H1 (cell line): Measurements from ENCODE around the gene TFCP2. TPM values are rescaled to one million over a fixed set of nuclear protein-coding genes. Genes with fewer than 3 reads are reported as not detected.

Source experiments
- CTCF ChIA-PET: fragments of 300-600 bp; sonication (Branson Sonifier 250); formaldehyde crosslinking; loops from one replicate; lab custom pipeline; 2021; ENCODE audit not compliant: partially characterized antibody; lab: Charles Lee
- POLR2A ChIA-PET: fragments of 300-600 bp; sonication (Branson Sonifier 250); formaldehyde crosslinking; loops from one replicate; lab custom pipeline; 2021; ENCODE audit warnings: inconsistent platforms; ENCODE audit not compliant: partially characterized antibody; lab: Charles Lee
- DNase-seq, 2 experiments: peaks; one replicate each; pipeline versions ENCODE4 v3.0.0 to v3.0.0-alpha.2; 2010 to 2022; ENCODE audit warnings: low spot score in 2 of 2, low read depth in 1 of 2, mixed read lengths in 1 of 2
- FAIRE-seq: peaks from 2 replicates; lab custom pipeline; 2011; peaks lifted over from hg19 to GRCh38; lab: Jason Lieb, UNC
- H2AFZ ChIP-seq: 2 replicates; pipeline ENCODE4 v1.8.1; 2012; ENCODE audit warnings: low read length, inconsistent platforms
- H2AK5ac ChIP-seq: 2 replicates; pipeline ENCODE4 v1.6.1; 2013; ENCODE audit warnings: low read depth, low read length
- H2BK120ac ChIP-seq: replicated peaks from 2 replicates; pipeline ENCODE3; 2013; ENCODE audit warnings: low read depth, low read length, inconsistent platforms
- H2BK12ac ChIP-seq: 2 replicates; pipeline ENCODE4 v1.6.1; 2013; ENCODE audit warnings: low read depth, low read length
- H2BK15ac ChIP-seq: 2 replicates; pipeline ENCODE4 v1.6.1; 2013; ENCODE audit warnings: low read length
- H2BK20ac ChIP-seq: 2 replicates; pipeline ENCODE4 v1.6.1; 2013; ENCODE audit warnings: low read length
- H2BK5ac ChIP-seq: 2 replicates; pipeline ENCODE4 v1.6.1; 2013; ENCODE audit warnings: low read depth, low read length
- H3K14ac ChIP-seq: 2 replicates; pipeline ENCODE4 v1.6.1; 2013; ENCODE audit warnings: inconsistent platforms; ENCODE audit not compliant: insufficient read length
- H3K18ac ChIP-seq: 2 replicates; pipeline ENCODE4 v1.6.1; 2013; ENCODE audit warnings: low read length; ENCODE audit errors: extremely low read depth
- H3K23ac ChIP-seq: 2 replicates; pipeline ENCODE4 v1.6.1; 2013; ENCODE audit warnings: inconsistent platforms; ENCODE audit not compliant: insufficient read length
- H3K23me2 ChIP-seq: 2 replicates; pipeline ENCODE4 v1.6.1; 2013; ENCODE audit warnings: low read depth, low read length
- H3K27ac ChIP-seq: 2 replicates; pipeline ENCODE4 v1.6.1; 2011; ENCODE audit warnings: low read depth, low read length, inconsistent platforms
- H3K27me3 ChIP-seq, 4 experiments: replicated peaks in 1 of 4; 1 replicate in 1 of 4; 2 replicates in 3 of 4; pipeline versions ENCODE4 v1.6.1 to v1.8.1; 2011 to 2013; ENCODE audit warnings: low read length in 3 of 4, mild to moderate bottlenecking in 3 of 4, inconsistent platforms in 2 of 4, mixed read lengths in 2 of 4, moderate library complexity in 1 of 4; ENCODE audit not compliant: control insufficient read depth in 3 of 4, insufficient read depth in 3 of 4; ENCODE audit errors: extremely low read depth in 1 of 4
- H3K36me3 ChIP-seq, 4 experiments: 2 replicates each; pipeline versions ENCODE4 v1.6.1 to v1.8.1; 2011 to 2013; ENCODE audit warnings: mild to moderate bottlenecking in 4 of 4, low read length in 3 of 4, moderate library complexity in 2 of 4, control low read depth in 1 of 4, inconsistent platforms in 1 of 4; ENCODE audit not compliant: insufficient read depth in 4 of 4, control insufficient read depth in 2 of 4
- H3K4ac ChIP-seq: replicated peaks from 2 replicates; pipeline ENCODE3; 2013; ENCODE audit warnings: low read length, low read depth, mixed read lengths, inconsistent platforms; ENCODE audit not compliant: insufficient read length
- H3K4me1 ChIP-seq, 4 experiments: replicated peaks in 1 of 4; 1 replicate in 1 of 4; 2 replicates in 3 of 4; pipeline versions ENCODE4 v1.6.1 to v1.8.1; 2011 to 2013; ENCODE audit warnings: low read length in 3 of 4, inconsistent platforms in 2 of 4, mixed read lengths in 1 of 4; ENCODE audit not compliant: insufficient read depth in 4 of 4, control insufficient read depth in 3 of 4
- H3K4me2 ChIP-seq, 2 experiments: 2 replicates each; pipeline versions ENCODE4 v1.6.1 to v1.8.1; 2011 to 2013; ENCODE audit warnings: low read depth in 2 of 2, low read length in 2 of 2, control low read depth in 1 of 2, inconsistent platforms in 1 of 2, mild to moderate bottlenecking in 1 of 2; ENCODE audit not compliant: insufficient read depth in 1 of 2
- H3K4me3 ChIP-seq, 4 experiments: fragments of 200-600, 300-600 bp in 1 of 4; sonication (generic), shearing (Covaris generic), sonication (Bioruptor Twin) in 1 of 4; 2 replicates each; pipeline versions ENCODE4 v1.5.1 to v1.8.1; 2011 to 2016; ENCODE audit warnings: low read length in 4 of 4, low read depth in 3 of 4, control low read depth in 2 of 4, inconsistent platforms in 2 of 4, mild to moderate bottlenecking in 2 of 4, mixed read lengths in 1 of 4, moderate library complexity in 1 of 4; ENCODE audit not compliant: insufficient read depth in 2 of 4; ENCODE audit errors: extremely low read depth in 1 of 4
- H3K56ac ChIP-seq: replicated peaks from 2 replicates; pipeline ENCODE3; 2013; ENCODE audit warnings: low read depth, mild to moderate bottlenecking, mixed read lengths, low read length, inconsistent platforms; ENCODE audit not compliant: insufficient read length
- H3K79me1 ChIP-seq: 2 replicates; pipeline ENCODE4 v1.6.1; 2013; ENCODE audit warnings: low read depth, low read length, control low read depth
- H3K79me2 ChIP-seq, 2 experiments: 2 replicates each; pipeline versions ENCODE4 v1.6.1 to v1.8.1; 2012 to 2013; ENCODE audit warnings: low read length in 2 of 2, mild to moderate bottlenecking in 2 of 2, inconsistent platforms in 1 of 2; ENCODE audit not compliant: insufficient read depth in 2 of 2, control insufficient read depth in 1 of 2
- H3K9ac ChIP-seq, 4 experiments: replicated peaks in 1 of 4; 1 replicate in 1 of 4; 2 replicates in 3 of 4; pipeline versions ENCODE4 v1.6.1 to v1.8.1; 2011 to 2013; ENCODE audit warnings: low read depth in 3 of 4, low read length in 3 of 4, control low read depth in 2 of 4, mild to moderate bottlenecking in 2 of 4, moderate library complexity in 2 of 4, inconsistent platforms in 1 of 4; ENCODE audit errors: extremely low read depth in 1 of 4
- H3K9me3 ChIP-seq, 2 experiments: 2 replicates each; pipeline versions ENCODE4 v1.6.1 to v1.8.1; 2012 to 2013; ENCODE audit warnings: mild to moderate bottlenecking in 2 of 2, moderate library complexity in 2 of 2, control low read depth in 1 of 2, inconsistent platforms in 1 of 2, low read depth in 1 of 2, low read length in 1 of 2, mixed read lengths in 1 of 2; ENCODE audit not compliant: insufficient read depth in 2 of 2
- H4K20me1 ChIP-seq, 2 experiments: replicated peaks in 1 of 2; 2 replicates each; pipeline versions ENCODE3 to v1.8.1; 2011 to 2013; ENCODE audit warnings: inconsistent platforms in 2 of 2, low read length in 2 of 2, mild to moderate bottlenecking in 1 of 2; ENCODE audit not compliant: insufficient read depth in 2 of 2, control insufficient read depth in 1 of 2
- H4K5ac ChIP-seq: 2 replicates; pipeline ENCODE4 v1.6.1; 2013; ENCODE audit warnings: low read length, low read depth, mixed read lengths, inconsistent platforms; ENCODE audit not compliant: insufficient read length
- H4K8ac ChIP-seq: 2 replicates; pipeline ENCODE4 v1.8.0; 2013; ENCODE audit warnings: mild to moderate bottlenecking, moderate library complexity, low read length, inconsistent platforms; ENCODE audit not compliant: insufficient read depth; ENCODE audit errors: extremely low read depth
- H4K91ac ChIP-seq: replicated peaks from 2 replicates; pipeline ENCODE3; 2013; ENCODE audit warnings: low read length, mixed read lengths, inconsistent platforms; ENCODE audit not compliant: insufficient read length
- ASH2L ChIP-seq: fragments of 200-600, 300-600 bp; sonication (generic); IDR thresholded peaks from one replicate; pipeline ENCODE4 v1.7.1; 2017; ENCODE audit warnings: low read length
- BRCA1 ChIP-seq: IDR thresholded peaks from 2 replicates; pipeline ENCODE4 v1.6.1; 2012; ENCODE audit warnings: low read depth, low read length, improper control_type of control experiment
- CTCF ChIP-seq, 3 experiments: IDR thresholded peaks; 1 replicate in 2 of 3; 2 replicates in 1 of 3; pipeline versions ENCODE4 v1.5.1 to v1.6.1; 2011; ENCODE audit warnings: low read length in 3 of 3, mild to moderate bottlenecking in 3 of 3, inconsistent platforms in 2 of 3, low read depth in 1 of 3, moderate library complexity in 1 of 3; ENCODE audit not compliant: insufficient read depth in 1 of 3; ENCODE audit errors: control extremely low read depth in 1 of 3
- KDM5A ChIP-seq: fragments of 200-600 bp; IDR thresholded peaks from 2 replicates; pipeline ENCODE4 v1.7.1; 2012; ENCODE audit warnings: mild to moderate bottlenecking, low read length, inconsistent platforms, mixed read lengths
- POU5F1 ChIP-seq: IDR thresholded peaks from 2 replicates; pipeline ENCODE4 v1.6.1; 2011; ENCODE audit warnings: low read depth, mild to moderate bottlenecking, low read length, moderate library complexity
- USF2 ChIP-seq: IDR thresholded peaks from 2 replicates; pipeline ENCODE4 v1.6.1; 2011; ENCODE audit warnings: low read length, improper control_type of control experiment
- YY1 ChIP-seq: IDR thresholded peaks from 2 replicates; pipeline ENCODE4 v1.6.1; 2011; ENCODE audit warnings: low read depth, mild to moderate bottlenecking, low read length
- whole genome bisulfite sequencing, 2 experiments: shearing (Covaris generic) in 1 of 2; methylation state at CpG; one replicate each; pipeline versions ENCODE4 v1.1.6 to v1.1.7; 2013 to 2015; ENCODE audit warnings: low lambda C conversion rate in 2 of 2, mixed read lengths in 2 of 2, inconsistent platforms in 1 of 2, low coverage in 1 of 2, missing lambda C conversion rate in 1 of 2; ENCODE audit not compliant: insufficient replicate concordance in 2 of 2, insufficient coverage in 1 of 2, insufficient read length in 1 of 2; ENCODE audit errors: extremely low coverage in 1 of 2, missing lambda C conversion rate in 1 of 2; 5-methylcytosine and 5-hydroxymethylcytosine counted together
- polyA plus RNA-seq, 7 experiments: library from polyadenylated mRNA; depleted of rRNA in 3 of 7; stranded (reverse) in 5 of 7; unstranded in 2 of 7; fragments of >200 nt in 5 of 7; fragments of 200-250 nt in 2 of 7; gene quantifications; 1 replicate in 5 of 7; 2 replicates in 1 of 7; 4 replicates in 1 of 7; pipeline versions ENCODE4 v1.2.1 to v1.2.3, GENCODE V29; 2011 to 2013; ENCODE audit warnings: missing spikeins in 2 of 7, mixed read lengths in 2 of 7
- total RNA-seq: library from RNA; stranded (reverse); fragmentation: NEBNext Ultra II Directional; extraction: Animal tissue kit (Norgen Biotek cat#: 25700); gene quantifications from 2 replicates; pipeline ENCODE4 v1.2.1, GENCODE V29; 2021

Gene TFCP2
- total and polyA plus RNA-seq, 2 of the 8 experiments (the other 6 are each of a cell fraction or from before 2014, with no cell fraction given): 19.8 to 49.2 TPM

- DNase-seq (no peak), FAIRE-seq (no peak)
- Histone ChIP-seq H2BK5ac (no peak overlapping the region; the same call in 1 of the 2 replicates), H3K4me1 (no peaks in the 10 kb centered on the region), H3K27ac (no peak overlapping the region), H3K18ac (no peak overlapping the region), H2BK12ac (no peak overlapping the region), H2BK20ac (no peak overlapping the region), H3K23me2 (no peaks in the 10 kb centered on the region), H3K27me3 (no peaks in the 10 kb centered on the region; a peak in 1 of 7 replicates), H3K9ac (no peak overlapping the region), H2AFZ (no peak overlapping the region), H2BK15ac (no peak overlapping the region), H2BK120ac (no peak overlapping the region)
- POLR2A ChIA-PET: interaction anchor here (0.6 to 1.2 kb wide), 4 partner anchors 13 to 142 kb away, joined by 3 to 4 read pairs (median 4); partner anchors contain the start of gene CSRNP2
- TF ChIP-seq KDM5A (no peak), USF2 (no peak), ASH2L (no peak), CTCF (IDR thresholded peaks at IDR 0.05; ENCODE audit: control extremely low read depth in 1 of 3, insufficient read depth in 1 of 3, low read depth in 1 of 3, low read length in 3 of 3) (no peak), POU5F1 (no peak), BRCA1 (no peak), YY1 (no peak)
- TF ChIP-seq, all 59 proteins: peak for 0
- Histone ChIP-seq H3K9me3 (no peaks in the 10 kb centered on the region), H4K20me1 (no peaks in the 10 kb centered on the region), H3K36me3 (no peaks in the 10 kb centered on the region), H3K4me2 (no peak overlapping the region), H3K14ac (no peak overlapping the region), H3K56ac (no peak overlapping the region), H4K8ac (no peak overlapping the region), H3K79me1 (no peaks in the 10 kb centered on the region), H2AK5ac (no peak overlapping the region), H3K4ac (no peak overlapping the region), H3K79me2 (no peaks in the 10 kb centered on the region), H4K91ac (no peak overlapping the region), H4K5ac (no peak overlapping the region), H3K4me3 (no peak overlapping the region), H3K23ac (no peak overlapping the region)
- CTCF ChIA-PET: interaction anchor here (0.6 to 1.9 kb wide), 2 partner anchors 129 to 150 kb away, joined by 3 to 4 read pairs; no protein-coding TSS in a partner anchor
- WGBS, 2 experiments: 90% methylated on average over 4 of the region's 4 CpGs; no CpG with 5 or more reads in 1 of the 2 experiments
Observed at GRCh38 chr12:51190820-51191219, 17.9 kb upstream of the TFCP2 start.
